GM19455 (cell line): Measurements from ENCODE around the gene NUMBL.
"Not testable (repeated sequence)": the region's sequence is repeated elsewhere in the genome, so short reads cannot be mapped to it uniquely, and the experiment has no call there.

Experiments used
- ATAC-seq: cut with Tn5 transposase; IDR thresholded peaks from one replicate; pipeline ENCODE4 v1.9.1; 2021; ENCODE audit not compliant: unreplicated experiment

Gene NUMBL

DNA sequence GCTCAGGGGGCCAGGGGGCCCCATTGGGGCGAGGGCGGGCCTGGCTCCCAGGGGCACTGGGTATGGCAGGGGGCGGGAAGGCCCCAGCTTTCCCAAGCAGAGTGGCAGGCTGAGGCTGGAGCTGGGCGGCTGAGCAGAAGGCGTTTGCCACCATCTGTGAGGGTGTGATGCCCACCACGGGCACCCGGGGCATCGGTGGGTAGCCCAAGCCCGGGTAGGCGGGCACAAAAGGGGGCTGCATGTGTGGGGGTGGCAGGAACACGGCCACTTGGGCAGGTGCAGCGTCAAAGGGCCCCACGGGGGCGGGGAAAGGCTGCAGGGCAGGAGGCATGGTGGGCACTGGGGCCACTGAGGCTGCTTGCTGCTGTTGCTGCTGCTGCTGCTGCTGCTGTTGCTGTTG is 22.8 kb downstream of the NUMBL start:
- no peak for ATAC-seq

GRCh38 chr19:40666803-40667438 is 23.5 kb downstream of the NUMBL start:
- ATAC-seq = no peak

DNA sequence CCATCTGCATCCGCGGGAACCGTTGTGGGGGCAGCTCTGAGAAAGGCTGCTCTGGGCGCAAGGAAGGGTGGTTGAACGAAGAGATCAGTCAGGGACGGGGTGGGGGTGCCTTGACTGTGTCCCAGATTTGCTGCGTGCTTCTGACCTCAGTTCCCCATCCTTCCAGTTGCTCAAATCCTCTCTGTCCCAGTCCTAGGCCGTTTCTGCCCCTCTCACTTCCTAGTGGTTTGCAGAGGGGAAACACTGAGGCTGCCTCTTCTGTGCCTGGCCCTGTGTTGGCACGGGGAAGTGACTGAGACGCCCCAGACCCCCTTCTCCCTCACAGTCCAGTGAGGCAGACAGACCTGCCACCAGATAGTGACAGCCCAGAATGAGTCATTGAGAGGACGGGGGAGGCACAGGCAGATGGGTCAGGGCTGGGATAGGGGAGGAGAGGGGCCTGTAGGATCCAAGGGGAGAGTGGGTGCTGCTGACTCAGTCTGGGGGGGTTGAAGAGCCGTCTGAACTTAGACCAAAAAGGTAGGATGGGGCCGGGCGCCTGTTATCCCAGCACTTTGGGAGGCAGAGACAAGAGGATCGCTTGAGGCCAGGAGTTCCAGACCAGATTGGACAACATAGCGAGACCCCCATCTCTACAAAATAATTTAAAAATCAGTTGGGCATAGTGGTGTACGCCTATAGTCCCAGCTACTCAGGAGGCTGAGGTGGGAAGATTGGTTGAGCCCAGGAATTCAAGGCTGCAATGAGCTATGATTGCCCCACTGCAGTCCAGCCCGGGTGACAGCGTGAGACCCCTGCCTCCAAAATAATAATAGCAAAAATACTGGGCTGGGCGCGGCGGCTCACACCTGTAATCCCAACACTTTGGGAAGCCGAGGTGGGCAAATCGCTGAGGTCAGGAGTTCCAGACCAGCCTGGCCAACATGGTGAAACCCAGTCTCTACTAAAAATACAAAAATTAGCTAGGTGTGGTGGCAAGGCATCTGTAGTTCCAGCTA is 26.5 kb downstream of the NUMBL start:
- no peak for ATAC-seq

GRCh38 chr19:40662925-40663694 is 27.3 kb downstream of the NUMBL start:
- ATAC-seq = peak; percentile 79

- no peak for ATAC-seq
Measured at GRCh38 chr19:40661616-40662015, 28.8 kb downstream of the NUMBL start.

- no peak for ATAC-seq
Measured at GRCh38 chr19:40659566-40659965, 30.9 kb downstream of the NUMBL start.

DNA sequence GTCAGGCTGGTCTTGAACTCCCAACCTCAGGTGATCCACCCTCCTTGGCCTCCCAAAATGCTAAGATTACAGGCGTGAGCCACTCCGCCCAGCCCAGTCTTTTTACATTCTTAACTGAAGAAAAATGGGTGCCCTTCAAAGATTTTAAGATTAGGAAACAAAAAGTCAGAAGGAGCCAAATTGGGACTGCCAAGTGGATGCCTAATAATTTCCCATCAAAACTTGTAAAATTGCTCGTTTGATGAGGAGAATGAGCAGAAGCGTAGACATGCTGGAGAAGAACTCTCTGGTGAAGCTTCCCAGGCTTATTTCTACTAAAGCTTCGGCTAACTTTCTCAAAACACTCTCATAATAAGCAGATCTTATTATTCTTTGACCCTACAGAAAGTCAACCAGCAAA is 31.3 kb downstream of the NUMBL start:
- no peak for ATAC-seq

DNA sequence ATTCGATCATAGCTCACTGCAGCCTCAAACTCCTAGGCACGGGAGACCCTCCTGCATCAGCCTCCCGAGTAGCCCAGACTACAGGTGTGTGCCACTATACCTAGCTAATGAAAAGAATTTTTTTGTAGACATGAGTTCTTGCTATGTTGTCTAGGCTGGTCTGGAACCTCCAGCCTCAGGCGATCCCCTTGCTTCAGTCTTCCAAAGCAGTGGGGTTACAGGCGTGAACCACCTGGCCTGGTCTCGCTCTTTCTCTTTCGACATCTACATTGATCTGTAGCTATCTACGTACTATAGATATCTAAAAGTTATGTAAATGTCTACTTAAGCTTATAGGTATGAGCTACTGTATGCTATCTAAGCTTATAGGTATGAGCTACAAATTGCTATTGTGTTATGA is 32.4 kb downstream of the NUMBL start:
- ATAC-seq = no peak

GRCh38 chr19:40655684-40656083 is 34.8 kb downstream of the NUMBL start:
- ATAC-seq = not testable (repeated sequence)

- not testable (repeated sequence) for ATAC-seq
Measured at GRCh38 chr19:40652303-40652702, 38.1 kb downstream of the NUMBL start.

DNA sequence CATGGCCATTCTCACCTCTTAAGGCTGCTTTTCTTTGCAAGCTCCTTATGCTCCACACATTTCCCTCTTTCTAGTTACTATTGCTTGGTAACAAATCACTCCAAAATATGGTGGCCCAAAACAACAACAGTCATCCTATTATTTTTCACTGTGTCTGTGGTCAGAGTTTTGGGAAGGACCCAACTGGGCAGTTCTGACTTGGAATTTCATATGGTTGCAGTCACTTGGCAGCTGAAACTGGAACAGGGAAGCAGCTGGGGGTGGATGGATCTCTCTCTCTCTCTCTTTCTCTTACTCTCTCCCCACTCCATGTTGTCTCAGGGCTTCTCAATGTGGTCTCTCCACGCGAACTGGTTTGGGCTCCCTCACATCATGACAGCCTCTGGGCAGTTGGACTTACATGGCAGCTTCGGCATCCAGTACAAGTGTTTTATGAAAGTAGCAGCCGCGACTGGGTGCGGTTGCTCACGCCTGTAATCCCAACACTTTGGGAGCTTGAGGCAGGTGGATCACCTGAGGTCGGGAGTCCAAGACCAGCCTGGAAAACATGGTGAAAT is 39.6 kb downstream of the NUMBL start:
- ATAC-seq = no peak

DNA sequence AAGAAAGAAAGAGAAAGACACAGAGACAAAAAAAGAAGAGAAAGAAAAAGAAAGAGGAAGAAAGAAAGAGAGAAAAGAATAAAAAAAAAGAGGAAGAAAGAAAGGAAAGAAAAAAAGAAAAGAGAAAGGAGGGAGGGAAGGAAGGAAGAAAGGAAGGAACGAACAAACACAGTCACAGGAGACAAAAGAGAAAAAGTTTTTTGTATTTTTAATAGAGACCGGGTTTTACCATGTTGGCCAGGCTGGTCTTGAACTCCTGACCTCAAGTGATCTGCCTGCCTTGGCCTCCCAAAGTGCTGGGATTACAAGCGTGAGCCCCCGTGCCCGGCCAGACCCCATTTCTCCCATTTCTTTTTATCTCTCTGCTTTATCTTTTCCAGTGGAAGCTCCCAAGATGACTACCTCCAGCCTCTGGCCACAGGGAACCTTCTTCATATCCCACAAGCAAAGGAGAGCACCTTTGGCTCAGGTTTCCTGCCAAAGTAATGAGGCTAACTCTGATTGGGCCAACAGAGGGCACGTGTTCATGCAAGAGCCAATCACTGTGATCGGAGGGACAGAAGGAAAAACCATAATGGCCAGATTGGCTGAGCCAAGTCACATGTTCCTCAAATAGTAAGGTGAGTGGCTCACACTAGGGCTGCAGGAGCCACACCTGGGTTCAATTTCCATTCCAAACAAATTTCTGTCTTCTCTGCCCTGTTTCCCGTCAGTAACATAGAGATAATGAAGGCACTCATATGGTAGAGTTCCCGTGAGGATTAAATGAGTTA is 40.4 kb downstream of the NUMBL start:
- not testable (repeated sequence) for ATAC-seq

- ATAC-seq = no peak
Measured at GRCh38 chr19:40646743-40647254, 43.7 kb downstream of the NUMBL start.

DNA sequence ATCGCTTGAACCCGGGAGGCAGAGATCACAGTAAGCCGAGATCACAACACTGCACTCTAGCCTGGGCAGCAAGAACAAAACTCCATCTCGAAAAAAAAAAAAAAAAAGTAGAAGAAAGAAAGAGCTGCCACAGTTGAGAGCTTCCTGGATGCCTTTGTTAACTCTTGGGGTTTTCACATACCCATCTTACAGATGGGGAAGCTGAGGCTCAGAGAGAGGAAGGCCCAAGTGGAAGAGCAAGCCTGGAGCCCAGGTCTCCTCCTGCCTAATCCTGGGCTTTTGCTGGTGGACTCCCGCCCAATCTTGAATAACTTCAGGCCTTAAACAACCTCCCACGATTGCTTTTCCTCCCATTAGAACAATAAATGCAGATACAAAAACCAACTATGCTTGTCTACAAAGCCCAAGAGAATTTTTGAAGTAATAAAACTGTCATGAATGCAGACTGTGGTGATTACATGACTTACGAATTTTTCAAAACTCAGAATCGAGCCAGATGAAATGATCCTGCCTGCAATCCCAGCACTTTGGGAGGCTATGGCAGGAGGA is 47.6 kb downstream of the NUMBL start:
- ATAC-seq = no peak

DNA sequence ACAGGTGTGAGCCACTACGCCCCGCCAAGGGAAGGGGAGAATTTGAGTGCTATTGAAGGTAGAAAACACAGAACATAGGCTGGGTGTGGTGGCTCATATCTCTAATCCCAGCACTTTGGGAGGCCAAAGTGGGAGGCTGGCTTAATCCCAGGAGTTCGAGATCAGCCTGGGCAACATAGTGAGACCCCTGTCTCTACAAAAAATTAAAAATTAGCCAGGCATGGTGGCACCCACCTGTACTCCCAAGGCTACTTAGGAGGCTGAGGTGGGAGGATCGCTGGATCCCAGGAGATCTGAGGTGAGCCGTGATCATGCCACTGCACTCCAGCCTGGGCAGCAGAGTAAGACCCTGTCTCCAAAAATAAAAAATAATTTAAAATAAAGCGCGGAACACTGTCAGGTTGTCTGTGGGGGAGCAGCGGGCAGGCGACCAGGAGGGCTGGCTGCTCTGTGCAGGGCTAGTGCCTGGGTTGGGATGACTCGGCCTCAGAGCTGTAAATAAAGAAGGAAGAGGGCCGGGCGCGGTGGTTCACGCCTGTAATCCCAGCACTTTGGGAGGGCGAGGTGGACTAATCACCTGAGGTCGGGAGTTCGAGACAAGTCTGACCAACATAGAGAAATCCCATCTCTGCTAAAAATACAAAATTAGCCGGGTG is 48.3 kb downstream of the NUMBL start:
- ATAC-seq = no peak

- ATAC-seq = no peak
Measured at GRCh38 chr19:40641281-40641680, 49.2 kb downstream of the NUMBL start.

GRCh38 chr19:40640744-40641143 is 49.7 kb downstream of the NUMBL start:
- no peak for ATAC-seq

GRCh38 chr19:40639638-40639982 is 50.8 kb downstream of the NUMBL start:
- no peak for ATAC-seq

DNA sequence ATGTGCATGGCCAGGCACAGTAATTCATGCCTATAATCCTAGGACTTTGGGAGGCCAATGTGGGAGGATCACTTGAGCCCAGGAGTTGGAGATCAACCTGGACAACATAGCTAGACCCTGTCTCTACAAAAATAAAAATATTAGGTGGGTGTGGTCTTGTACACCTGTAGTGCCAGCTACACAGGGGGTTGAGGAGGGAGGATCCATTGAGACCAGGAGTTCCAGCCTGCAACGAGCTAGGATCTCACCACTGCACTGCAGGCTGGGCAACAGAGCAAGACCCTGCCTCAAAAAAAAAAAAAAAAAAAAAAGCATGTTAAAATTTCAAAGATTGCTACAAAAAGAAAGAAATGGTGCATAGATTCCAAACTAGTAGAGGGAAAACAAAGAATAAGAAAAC is 52.1 kb downstream of the NUMBL start:
- no peak for ATAC-seq
